NCI-H524 treated with DMSO at 0.1 percent for 48 hours (cell line): ENCODE measurements around the gene GMCL1.
"Not testable (repeated sequence)": the region's sequence is repeated elsewhere in the genome, so short reads cannot be mapped to it uniquely, and the experiment has no call there.

Source experiments
- DNase-seq: peaks from one replicate; lab custom pipeline; 2025; lab: John Stamatoyannopoulos, UW

The GMCL1 gene

GRCh38 chr2:69807821-69808540 is 21.5 kb upstream of the GMCL1 start:
- DNase-seq, result no peak

- no peak for DNase-seq
Measured at GRCh38 chr2:69810550-69810949, 18.9 kb upstream of the GMCL1 start.

- DNase-seq, result no peak
Measured at GRCh38 chr2:69811018-69811417, 18.4 kb upstream of the GMCL1 start.

GRCh38 chr2:69811591-69811990 is 17.9 kb upstream of the GMCL1 start:
- no peak for DNase-seq

- DNase-seq, result no peak
Measured at GRCh38 chr2:69815717-69816116, 13.7 kb upstream of the GMCL1 start.

GRCh38 chr2:69816923-69817542 is 12.4 kb upstream of the GMCL1 start:
- peak; percentile 12 for DNase-seq

- no peak for DNase-seq
Measured at GRCh38 chr2:69817729-69818501, 11.5 kb upstream of the GMCL1 start.

GRCh38 chr2:69827796-69828540 is 1.5 kb upstream of the GMCL1 start:
- DNase-seq, result no peak

- DNase-seq, result no peak
Measured at GRCh38 chr2:69828938-69829255, 563 bp upstream of the GMCL1 start.

- no peak for DNase-seq
Measured at GRCh38 chr2:69830045-69830905, 815 bp downstream of the GMCL1 start.

- not testable (repeated sequence) for DNase-seq
Measured at GRCh38 chr2:69830906-69831241, 1.4 kb downstream of the GMCL1 start.

GRCh38 chr2:69831354-69831905 is 2.0 kb downstream of the GMCL1 start:
- DNase-seq, result no peak

- no peak for DNase-seq
Measured at GRCh38 chr2:69833752-69834151, 4.3 kb downstream of the GMCL1 start.

- no peak for DNase-seq
Measured at GRCh38 chr2:69835666-69836065, 6.2 kb downstream of the GMCL1 start.

GRCh38 chr2:69836316-69836715 is 6.9 kb downstream of the GMCL1 start:
- DNase-seq, result no peak

- DNase-seq, result no peak
Measured at GRCh38 chr2:69837533-69837932, 8.1 kb downstream of the GMCL1 start.

GRCh38 chr2:69843993-69844392 is 14.5 kb downstream of the GMCL1 start:
- DNase-seq, result no peak

GRCh38 chr2:69844560-69844959 is 15.1 kb downstream of the GMCL1 start:
- no peak for DNase-seq

- no peak for DNase-seq
Measured at GRCh38 chr2:69846182-69847067, 17.0 kb downstream of the GMCL1 start.

GRCh38 chr2:69847068-69847828 is 17.8 kb downstream of the GMCL1 start:
- no peak for DNase-seq
